GM23338 (cell line): ENCODE measurements around the gene ELFN2. TPM values are rescaled to one million over a fixed set of nuclear protein-coding genes. Genes with fewer than 3 reads are reported as not detected.

Experiments used
- ATAC-seq: fragments of 200-7000 bp; cut with Tn5 transposase; 3 replicates; pipeline ENCODE4 v1.9.1; 2020
- DNase-seq: peaks from one replicate; pipeline ENCODE4 v3.0.0-alpha.2; 2015; ENCODE audit warnings: low spot score
- H2AFZ ChIP-seq: fragments of 200-600 bp; sonication (generic); 2 replicates; pipeline ENCODE4 v1.8.0; 2016; ENCODE audit warnings: antibody characterized with exemption, mild to moderate bottlenecking, moderate library complexity
- H3F3A ChIP-seq: fragments of 200-600 bp; sonication (generic); replicated peaks from 2 replicates; pipeline ENCODE4 v1.8.0; 2017; ENCODE audit warnings: antibody characterized with exemption, mixed run types, low read depth
- H3K27ac ChIP-seq: fragments of 200-600 bp; sonication (generic); 2 replicates; pipeline ENCODE4 v1.6.1; 2016; ENCODE audit warnings: low read depth
- H3K27me3 ChIP-seq: fragments of 200-600 bp; sonication (generic); 2 replicates; pipeline ENCODE4 v1.8.0; 2016; ENCODE audit warnings: mild to moderate bottlenecking, mixed run types, moderate library complexity; ENCODE audit not compliant: insufficient read depth
- H3K36me3 ChIP-seq: fragments of 200-600 bp; sonication (generic); 2 replicates; pipeline ENCODE4 v1.8.0; 2016; ENCODE audit warnings: mild to moderate bottlenecking; ENCODE audit not compliant: insufficient read depth
- H3K4me1 ChIP-seq: fragments of 200-600 bp; sonication (generic); 2 replicates; pipeline ENCODE4 v1.8.0; 2016; ENCODE audit warnings: mild to moderate bottlenecking, moderate library complexity; ENCODE audit not compliant: insufficient read depth
- H3K4me2 ChIP-seq: fragments of 200-600 bp; sonication (generic); 2 replicates; pipeline ENCODE4 v1.7.1; 2017; ENCODE audit warnings: mixed run types
- H3K4me3 ChIP-seq: fragments of 200-600 bp; sonication (generic); 2 replicates; pipeline ENCODE4 v1.6.1; 2016; ENCODE audit warnings: mixed run types
- H3K79me2 ChIP-seq: fragments of 200-600 bp; sonication (generic); replicated peaks from 2 replicates; pipeline ENCODE4 v1.8.0; 2017; ENCODE audit warnings: mild to moderate bottlenecking; ENCODE audit not compliant: insufficient read depth
- H3K9me2 ChIP-seq: fragments of 200-600 bp; sonication (generic); 2 replicates; pipeline ENCODE4 v1.8.0; 2017; ENCODE audit not compliant: insufficient read depth
- H4K20me1 ChIP-seq: fragments of 200-600 bp; sonication (generic); replicated peaks from 2 replicates; pipeline ENCODE4 v1.8.0; 2017; ENCODE audit warnings: mild to moderate bottlenecking; ENCODE audit not compliant: insufficient read depth
- H3K27ac Mint-ChIP-seq: 2 replicates; pipeline ENCODE4 v1.8.0; 2020; ENCODE audit warnings: inconsistent platforms, mild to moderate bottlenecking, moderate library complexity, mixed read lengths
- H3K27me3 Mint-ChIP-seq: 3 replicates; pipeline ENCODE4 v1.8.0; 2022; ENCODE audit warnings: low read depth, mild to moderate bottlenecking, moderate library complexity, mixed read lengths, inconsistent platforms; ENCODE audit not compliant: insufficient read depth, poor library complexity
- H3K36me3 Mint-ChIP-seq: 3 replicates; pipeline ENCODE4 v1.8.0; 2021; ENCODE audit warnings: low read depth, mild to moderate bottlenecking, inconsistent platforms, moderate library complexity, mixed read lengths
- H3K4me1 Mint-ChIP-seq: 3 replicates; pipeline ENCODE4 v1.8.0; 2020; ENCODE audit warnings: mild to moderate bottlenecking, inconsistent platforms, mixed read lengths
- H3K4me3 Mint-ChIP-seq: 3 replicates; pipeline ENCODE4 v1.8.0; 2021; ENCODE audit warnings: moderate library complexity, mild to moderate bottlenecking, inconsistent platforms, mixed read lengths
- H3K9me3 Mint-ChIP-seq: 3 replicates; pipeline ENCODE4 v1.8.0; 2020; ENCODE audit warnings: moderate library complexity, mild to moderate bottlenecking, inconsistent platforms, mixed read lengths
- ETS1 ChIP-seq: IDR thresholded peaks from 2 replicates; pipeline ENCODE4 v1.6.1; 2016; ENCODE audit warnings: antibody characterized with exemption
- POLR2AphosphoS5 ChIP-seq: IDR thresholded peaks from 2 replicates; pipeline ENCODE4 v1.6.1; 2016; ENCODE audit warnings: antibody characterized with exemption, low read depth
- STAT1 ChIP-seq: IDR thresholded peaks from one replicate; pipeline ENCODE4 v1.6.1; 2016; ENCODE audit warnings: antibody characterized with exemption; ENCODE audit not compliant: unreplicated experiment
- ZNF462 ChIP-seq: fragments of 250-450 bp; sonication (Bioruptor Pico); IDR thresholded peaks from 2 replicates; pipeline ENCODE4 v1.5.0; 2020; ENCODE audit warnings: mild to moderate bottlenecking, moderate library complexity
- polyA plus RNA-seq: library from polyadenylated mRNA; unstranded; fragments of >200 nt; fragmentation: Nextera tagmentation; extraction: Ambion mirVana; gene quantifications from 2 replicates; pipeline ENCODE4 v1.2.1, GENCODE V29; 2016
- total RNA-seq: library from RNA; depleted of rRNA; stranded (reverse); fragments of >200 nt; shearing (Covaris generic); gene quantifications from 2 replicates; pipeline ENCODE4 v1.2.3, GENCODE V29; 2014

The ELFN2 gene
- total and polyA plus RNA-seq, 2 experiments from 2014 or later: 0.18 to 0.35 TPM

DNA sequence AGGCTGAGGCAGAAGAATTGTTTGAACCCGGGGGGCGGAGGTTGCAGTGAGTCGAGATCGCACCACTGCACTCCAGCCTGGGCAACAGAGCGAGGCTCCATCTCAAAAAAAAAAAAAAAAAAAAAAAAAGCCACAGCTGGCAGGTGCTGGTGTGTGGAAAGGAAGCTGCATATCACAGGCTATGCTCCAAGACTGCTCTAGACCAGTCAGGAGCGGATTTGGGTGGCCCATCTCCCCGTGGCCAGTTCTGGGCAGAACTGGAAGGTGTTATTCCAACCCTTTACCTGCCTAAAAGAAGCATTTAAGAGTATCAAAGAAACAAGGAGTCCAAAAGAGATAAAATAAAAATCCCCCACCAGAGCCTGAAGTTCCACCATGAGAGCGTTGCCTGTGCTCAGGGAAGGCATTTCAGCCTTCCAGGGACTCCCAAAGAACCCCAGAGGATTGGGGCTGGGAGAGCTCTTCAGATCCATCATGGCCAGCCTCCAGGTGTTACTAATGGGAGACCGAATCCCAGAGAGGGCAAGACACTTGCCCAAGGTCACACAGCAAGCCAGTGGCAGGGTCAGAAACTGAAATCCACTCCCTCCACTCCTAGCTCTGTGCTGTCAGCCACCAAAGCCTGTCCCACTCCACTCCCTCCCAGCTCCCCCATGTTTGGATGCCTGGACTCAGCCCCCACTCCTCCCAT lies 44.6 kb upstream of the ELFN2 start (continued):
- TF ChIP-seq ZNF462 (CRISPR knock-in tag): no peak
- no peak for TF ChIP-seq POLR2AphosphoS5

DNA sequence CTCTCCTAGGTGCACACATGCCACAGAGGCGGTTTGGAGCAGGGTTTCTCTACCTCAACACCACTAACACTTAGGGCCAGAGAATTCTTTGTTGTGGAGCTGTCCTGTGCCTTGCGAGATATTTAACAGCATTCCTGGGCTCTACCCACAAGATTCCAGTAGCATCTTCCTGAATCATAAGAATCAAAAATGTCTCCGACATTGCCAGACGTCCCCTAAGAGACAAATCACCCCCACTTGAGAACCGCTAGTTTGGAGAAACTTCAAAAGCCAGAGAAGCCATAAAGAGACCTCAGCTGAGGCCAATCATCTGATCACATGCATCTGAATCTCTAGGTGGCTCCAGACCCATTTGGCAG lies 42.8 kb upstream of the ELFN2 start:
- no peaks in the 10 kb centered on the region for H3K9me3 Mint-ChIP-seq
- TF ChIP-seq STAT1 (no peak), ETS1 (no peak)

More for the DNA sequence above, 42.8 kb upstream of the ELFN2 start:
- ATAC-seq (no peak), DNase-seq (no peak)
- Histone ChIP-seq H3K4me1 (no peaks in the 10 kb centered on the region), H3F3A (no peaks in the 10 kb centered on the region), H3K27me3 (no peaks in the 10 kb centered on the region), H3K79me2 (no peaks in the 10 kb centered on the region), H3K4me3 (no peak overlapping the region), H2AFZ (no peak overlapping the region), H4K20me1 (no peaks in the 10 kb centered on the region), H3K4me2 (no peak overlapping the region), H3K27ac (no peak overlapping the region), H3K36me3 (no peaks in the 10 kb centered on the region), H3K9me2 (no peaks in the 10 kb centered on the region)
- no peaks in the 10 kb centered on the region for H3K4me1 Mint-ChIP-seq
- H3K27me3 Mint-ChIP-seq: peaks cover 13% of the 10 kb centered on the region
- H3K36me3 Mint-ChIP-seq: no peaks in the 10 kb centered on the region
- H3K4me3 Mint-ChIP-seq: no peak overlapping the region
- no peak overlapping the region for H3K27ac Mint-ChIP-seq
